Measurements from ENCODE around the gene MPP2.

GRCh38 chr17:43846963-43847371, 60.4 kb downstream of the MPP2 start, which contains the start of gene CD300LG:
- TF ChIP-seq CTCF (IDR thresholded peaks at IDR 0.05) (no peak), GATA2 (CRISPR knock-in tag; IDR thresholded peaks at IDR 0.05) (no peak)

All from SK-N-SH (cell line).